HG03575 (cell line): ENCODE measurements around the gene KNL1.
"Not testable (repeated sequence)": the region's sequence is repeated elsewhere in the genome, so short reads cannot be mapped to it uniquely, and the experiment has no call there.

ENCODE experiments used
- ATAC-seq: cut with Tn5 transposase; IDR thresholded peaks from one replicate; pipeline ENCODE4 v1.9.1; 2021; ENCODE audit not compliant: unreplicated experiment, insufficient number of reproducible peaks, low FRiP score; ENCODE audit errors: extremely low read depth

KNL1 gene

GRCh38 chr15:40581796-40582195 lies 12.3 kb upstream of the KNL1 start:
- not testable (repeated sequence) for ATAC-seq

DNA sequence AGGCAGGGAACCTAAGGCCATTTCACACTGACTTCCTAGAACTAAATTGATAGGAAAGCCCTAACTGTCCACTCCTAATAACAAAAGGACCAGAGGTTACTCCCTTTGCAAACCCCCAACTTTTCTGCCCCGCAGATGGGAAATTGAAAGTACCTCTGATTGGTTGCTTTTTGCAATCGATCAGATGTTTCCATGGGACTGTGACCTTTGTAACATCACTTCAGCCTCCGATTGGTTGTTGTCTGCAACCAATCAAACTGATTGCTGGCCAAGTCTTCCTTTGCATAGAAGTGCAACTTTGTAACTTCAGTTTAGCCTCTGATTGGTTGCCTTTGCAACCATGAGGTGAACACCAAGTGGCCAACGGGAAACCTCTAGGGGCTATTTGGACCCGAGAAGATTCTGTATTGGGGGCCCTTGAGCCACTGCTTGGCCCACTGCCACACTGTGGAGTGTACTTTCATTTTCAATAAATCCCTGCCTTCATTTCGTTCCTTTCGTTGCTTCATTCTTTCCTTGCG lies 11.3 kb upstream of the KNL1 start:
- no peak for ATAC-seq

- ATAC-seq, result no peak
These were observed 9.9 kb upstream of the KNL1 start for GRCh38 chr15:40584191-40584590.

DNA sequence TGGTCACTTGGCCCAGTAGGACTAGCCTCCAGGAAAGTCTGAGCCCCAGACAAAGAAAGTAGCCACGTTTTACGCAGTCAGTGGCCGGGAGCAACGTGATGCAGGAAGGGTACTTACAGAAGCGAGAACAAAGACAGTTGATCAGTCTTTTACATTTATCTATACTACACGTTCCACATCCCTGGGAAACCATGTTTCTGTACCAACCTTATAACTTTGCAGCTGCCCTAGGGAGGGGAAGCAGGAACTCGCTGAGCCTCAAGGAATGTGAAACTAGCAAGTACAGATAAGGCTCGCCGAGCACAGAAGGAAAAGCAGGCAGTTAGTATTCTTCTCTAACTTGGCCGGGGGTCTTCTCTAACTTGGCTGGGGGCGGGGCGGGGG lies 3.4 kb upstream of the KNL1 start:
- no peak for ATAC-seq

DNA sequence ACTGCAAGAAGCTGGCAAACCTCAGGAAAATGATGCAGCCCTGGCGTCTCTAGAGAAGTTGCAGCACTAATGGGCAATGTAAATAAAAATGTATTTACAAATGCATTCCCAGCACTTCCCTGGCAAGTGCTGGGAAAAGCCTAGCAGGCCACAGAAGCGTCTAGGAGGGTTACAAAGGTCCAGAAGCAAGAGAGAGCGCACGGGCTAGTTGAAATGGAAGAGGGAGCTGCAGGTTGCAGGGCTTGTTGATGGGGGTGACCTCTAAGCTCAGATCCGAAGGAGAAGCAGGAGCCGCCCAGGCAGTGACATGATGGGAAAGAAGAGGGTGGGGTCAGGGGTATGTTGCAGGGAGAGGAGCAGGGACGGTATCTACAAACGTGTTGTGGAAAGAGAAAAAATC lies 2.7 kb upstream of the KNL1 start:
- ATAC-seq, result no peak

GRCh38 chr15:40593165-40593564 lies 884 bp upstream of the KNL1 start:
- no peak for ATAC-seq

- ATAC-seq, result no peak
These were observed 384 bp downstream of the KNL1 start for GRCh38 chr15:40594429-40594836.

DNA sequence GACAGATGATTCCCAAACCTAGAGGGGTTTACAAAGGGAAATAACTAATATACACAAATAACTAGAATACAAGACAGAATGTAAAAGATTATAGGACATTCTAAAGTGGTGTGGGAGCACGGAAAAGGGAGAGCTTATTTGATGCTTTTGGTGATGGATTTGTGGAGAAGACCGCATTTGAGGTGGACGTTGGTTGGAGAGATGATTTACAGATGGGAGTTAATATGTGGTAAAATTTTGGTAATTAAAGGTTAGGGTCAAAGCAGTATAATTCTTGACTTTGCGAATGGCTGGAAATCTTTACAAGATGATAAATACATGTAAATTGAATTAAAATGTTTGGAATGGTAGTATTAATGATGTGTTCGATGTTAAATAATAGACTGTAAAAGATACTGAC lies 1.2 kb downstream of the KNL1 start:
- ATAC-seq, result no peak

GRCh38 chr15:40595773-40596172 lies 1.7 kb downstream of the KNL1 start:
- no peak for ATAC-seq

DNA sequence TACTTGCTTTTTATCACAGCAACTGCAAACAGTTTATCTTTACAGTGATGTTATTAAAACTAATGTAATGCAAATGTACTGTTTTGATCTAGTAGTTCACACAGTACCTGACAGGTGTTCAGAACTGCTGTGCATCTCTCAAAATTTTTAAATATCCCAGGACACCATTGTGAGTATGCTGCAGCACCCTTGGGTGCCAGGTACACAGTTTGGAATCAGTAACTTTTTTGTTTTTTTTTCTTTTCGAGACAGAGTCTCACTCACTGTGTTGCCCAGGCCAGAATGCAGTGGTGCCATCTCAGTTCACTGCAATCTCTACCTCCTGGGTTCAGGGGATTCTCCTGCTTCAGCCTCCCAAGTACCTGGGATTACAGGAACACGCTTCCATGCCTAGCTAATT lies 3.0 kb downstream of the KNL1 start:
- ATAC-seq, result no peak

DNA sequence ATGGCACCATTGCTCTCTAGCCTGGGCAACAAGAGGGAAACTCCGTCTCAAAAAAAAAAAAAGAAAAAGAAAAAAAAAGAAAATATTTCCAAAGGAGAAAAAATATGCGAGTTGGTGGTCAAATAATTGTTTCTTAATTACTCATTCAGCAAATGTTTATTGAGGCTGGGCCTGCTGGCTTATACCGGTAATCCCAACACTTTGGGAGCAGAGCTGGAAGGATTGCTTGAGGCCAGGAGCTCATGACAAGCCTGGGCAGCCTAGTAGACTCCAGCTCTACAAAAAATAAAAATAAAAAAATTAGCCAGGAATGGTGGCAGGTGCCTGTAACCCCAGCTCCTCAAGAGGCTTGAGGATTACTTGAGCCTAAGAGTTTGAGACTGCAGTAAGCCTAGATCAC lies 4.1 kb downstream of the KNL1 start:
- ATAC-seq, result no peak

DNA sequence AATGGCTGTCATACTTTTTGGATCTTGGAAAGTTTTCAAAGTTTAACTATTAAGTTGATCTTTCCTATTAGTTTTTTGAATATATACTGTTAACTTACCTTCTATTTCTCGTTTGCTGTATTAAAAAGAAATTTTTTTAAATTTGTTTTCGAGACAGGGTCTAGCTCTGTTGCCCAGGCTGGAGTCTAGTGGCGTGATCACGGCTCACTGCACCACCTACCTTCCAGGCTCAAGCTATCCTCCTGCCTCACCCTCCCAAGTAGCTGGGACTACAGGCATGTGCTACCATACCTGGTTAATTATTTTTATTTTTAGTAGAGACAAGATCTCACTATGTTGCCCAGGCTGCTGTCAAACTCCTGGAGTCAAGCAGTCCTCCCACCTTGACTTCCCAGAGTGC lies 4.6 kb downstream of the KNL1 start:
- ATAC-seq, result no peak

DNA sequence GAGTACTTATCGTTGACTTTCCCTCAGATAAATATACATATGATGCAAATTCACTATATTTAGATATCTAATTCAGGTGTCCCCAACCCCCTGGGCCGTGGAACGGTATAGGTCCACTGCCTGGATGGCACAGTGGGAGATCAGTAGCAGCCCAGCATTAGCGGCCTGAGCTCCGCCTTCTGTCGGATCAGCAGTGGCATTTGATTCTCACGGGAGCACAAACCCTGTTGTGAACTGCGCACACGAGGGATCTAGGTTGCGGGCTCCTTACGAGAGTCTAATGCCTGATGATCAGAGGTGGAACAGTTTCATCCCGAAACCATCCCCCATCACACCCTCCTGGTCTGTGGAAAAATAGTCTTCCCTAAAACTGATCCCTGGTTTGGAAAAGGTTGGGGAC lies 6.9 kb downstream of the KNL1 start:
- ATAC-seq, result no peak

- no peak for ATAC-seq
These were observed 9.9 kb downstream of the KNL1 start for GRCh38 chr15:40603935-40604334.

- ATAC-seq, result no peak
These were observed 19.0 kb downstream of the KNL1 start for GRCh38 chr15:40613080-40613479.

GRCh38 chr15:40618023-40618422 lies 24.0 kb downstream of the KNL1 start:
- no peak for ATAC-seq

DNA sequence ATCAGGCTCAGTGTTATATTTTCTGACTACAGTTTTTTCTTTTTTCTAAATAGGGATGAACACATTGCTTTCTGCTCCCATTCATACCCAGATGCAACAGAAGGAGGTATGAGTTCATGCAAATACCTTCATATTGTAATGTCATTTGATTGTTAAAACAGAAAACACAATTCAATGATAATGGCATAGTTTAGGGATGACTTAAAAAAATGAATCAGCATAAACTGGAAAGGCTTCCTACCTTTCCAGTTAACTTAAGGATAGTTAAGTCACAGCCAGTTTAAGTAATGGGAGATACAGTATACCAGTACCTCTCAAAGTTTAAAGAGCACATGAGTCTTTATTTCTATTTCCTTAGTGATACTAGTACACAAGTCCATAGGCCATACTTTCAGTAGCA lies 24.9 kb downstream of the KNL1 start:
- no peak for ATAC-seq

- no peak for ATAC-seq
These were observed 29.3 kb downstream of the KNL1 start for GRCh38 chr15:40623361-40623760.

DNA sequence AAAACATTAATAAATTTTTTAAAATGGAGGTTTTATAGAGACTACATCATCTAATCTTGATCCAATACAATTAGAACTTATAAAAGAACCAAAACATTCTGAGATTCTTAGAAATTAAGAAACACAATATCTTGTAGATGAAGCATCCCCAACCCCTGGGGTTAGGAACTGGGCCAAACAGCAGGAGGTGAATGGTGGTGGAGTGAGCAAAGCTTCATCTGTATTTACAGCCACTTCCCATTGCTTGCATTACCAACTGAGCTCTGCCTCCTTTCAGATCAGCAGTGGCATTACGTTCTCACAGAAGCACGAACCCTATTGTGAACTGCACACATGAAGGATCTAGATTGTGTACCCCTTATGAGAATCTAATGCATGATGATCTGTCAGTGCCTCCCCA lies 36.3 kb downstream of the KNL1 start:
- no peak for ATAC-seq

DNA sequence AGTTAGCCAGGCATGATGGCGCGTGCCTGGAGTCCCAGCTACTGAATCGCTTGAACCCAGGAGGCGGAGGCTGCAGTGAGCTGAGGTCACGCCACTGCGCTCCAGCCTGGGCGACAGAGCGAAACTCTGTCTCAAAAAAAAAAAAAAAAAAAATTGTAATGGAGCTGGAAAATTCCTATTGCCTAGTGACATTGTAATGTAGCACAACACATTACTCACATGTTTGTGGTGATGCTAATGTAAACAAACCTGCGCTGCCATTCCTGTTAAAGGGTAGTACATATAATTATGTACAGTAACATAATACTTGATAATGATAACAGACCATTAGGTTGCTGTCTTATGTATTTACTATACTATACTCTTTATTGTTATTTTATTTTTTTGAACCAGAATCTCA lies 39.1 kb downstream of the KNL1 start:
- ATAC-seq, result no peak

DNA sequence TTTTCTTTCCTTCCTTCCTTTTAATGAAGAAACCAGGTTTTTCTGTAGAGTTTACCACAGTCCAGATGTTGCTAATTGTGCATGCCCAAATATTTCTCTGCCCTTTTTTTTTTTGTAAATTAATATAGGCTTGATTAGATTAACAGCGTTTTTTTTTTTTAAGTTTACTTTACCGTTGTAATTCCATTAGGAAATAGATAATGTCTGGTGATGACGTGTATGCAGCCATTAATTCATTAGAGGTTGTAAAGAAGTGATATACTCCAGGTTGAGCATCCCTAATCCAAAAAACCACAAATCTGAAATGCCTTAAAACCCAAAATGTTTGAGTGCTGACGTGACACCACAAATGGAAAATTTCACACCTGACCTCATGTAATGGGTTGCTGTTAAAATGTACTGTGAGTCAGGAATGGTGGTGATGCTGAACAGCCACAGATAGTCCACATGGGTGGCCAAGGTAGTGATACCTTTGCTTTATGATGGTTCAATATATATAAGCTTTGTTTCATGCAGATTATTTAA lies 43.2 kb downstream of the KNL1 start:
- no peak for ATAC-seq

DNA sequence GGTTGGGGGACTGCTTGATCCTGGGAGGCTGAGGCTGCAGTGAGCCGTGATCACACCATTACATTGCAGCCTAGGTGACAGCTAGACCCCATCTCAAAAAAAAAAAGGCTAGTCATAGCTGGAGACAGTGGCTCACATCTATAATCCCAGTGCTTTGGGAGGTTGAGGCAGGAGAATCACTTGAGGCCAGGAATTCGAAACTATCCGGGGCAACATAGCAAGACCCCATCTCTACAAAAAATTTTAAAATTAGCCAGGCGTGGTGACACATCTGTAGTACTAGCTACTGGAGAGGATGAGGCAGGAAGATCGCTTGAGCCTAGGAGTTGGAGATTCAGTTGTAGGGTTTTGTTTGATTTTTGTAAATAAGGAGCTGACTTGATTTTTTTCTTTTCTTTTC lies 45.6 kb downstream of the KNL1 start:
- no peak for ATAC-seq
